HepG2 (cell line): ENCODE measurements around the gene PCBP2. TPM values are rescaled to one million over a fixed set of nuclear protein-coding genes. Genes with fewer than 3 reads are reported as not detected.

Experiments
- ATAC-seq: fragments of 200-7000 bp; cut with Tn5 transposase; 3 replicates; pipeline ENCODE4 v1.9.1; 2020; ENCODE audit warnings: mild to moderate bottlenecking, moderate library complexity
- BruUV-seq: library from RNA; stranded (reverse); fragments of 400-500 nt; replicated peaks from 2 replicates; lab custom pipeline; 2021; lab: Mats Ljungman, UMichigan
- CTCF ChIA-PET: fragments of 300-600 bp; formaldehyde crosslinking; extraction: SDS; loops from one replicate; lab custom pipeline; 2021; ENCODE audit warnings: low total read pairs, inconsistent platforms, low intra/inter-chr PET ratio; lab: Yijun Ruan, JAX
- POLR2A ChIA-PET: fragments of 350-600 bp; sonication (Branson Sonifier 250); formaldehyde crosslinking; loops from one replicate; lab custom pipeline; 2020; ENCODE audit warnings: antibody characterized with exemption, inconsistent platforms; lab: Yijun Ruan, JAX
- DNase-seq: peaks from one replicate; pipeline ENCODE4 v3.0.0-alpha.2; 2015; ENCODE audit warnings: low spot score
- FAIRE-seq: peaks from 3 replicates; lab custom pipeline; 2011; peaks lifted over from hg19 to GRCh38; lab: Jason Lieb, UNC
- H2AFZ ChIP-seq: one replicate; pipeline ENCODE4 v1.6.1; 2011; ENCODE audit warnings: low read length, inconsistent platforms
- H3K27ac ChIP-seq: fragments of 300-600 bp; 3 replicates; pipeline ENCODE4 v1.8.0; 2011; ENCODE audit warnings: mixed run types, mild to moderate bottlenecking, mixed read lengths, low read length, inconsistent platforms; ENCODE audit not compliant: insufficient read depth; ENCODE audit errors: extremely low read length
- H3K27me3 ChIP-seq, 2 experiments: fragments of 200-600 bp in 1 of 2; 2 replicates in 1 of 2; 3 replicates in 1 of 2; pipeline versions ENCODE4 v1.6.0 to v1.8.0; 2011; ENCODE audit warnings: low read length in 2 of 2, mild to moderate bottlenecking in 2 of 2, moderate library complexity in 2 of 2, inconsistent platforms in 1 of 2; ENCODE audit not compliant: insufficient read depth in 2 of 2, control insufficient read depth in 1 of 2
- H3K36me3 ChIP-seq, 2 experiments: fragments of 200-600 bp in 1 of 2; replicated peaks in 1 of 2; 2 replicates in 1 of 2; 3 replicates in 1 of 2; pipeline versions ENCODE4 v1.5.1 to v1.8.0; 2011; ENCODE audit warnings: low read length in 2 of 2, inconsistent platforms in 1 of 2; ENCODE audit not compliant: insufficient read depth in 2 of 2, control insufficient read depth in 1 of 2
- H3K4me1 ChIP-seq: 2 replicates; pipeline ENCODE4 v1.5.1; 2012; ENCODE audit warnings: low read length, inconsistent platforms; ENCODE audit not compliant: insufficient read depth
- H3K4me2 ChIP-seq: 2 replicates; pipeline ENCODE4 v1.6.0; 2011; ENCODE audit warnings: low read depth, low read length, inconsistent platforms
- H3K4me3 ChIP-seq, 3 experiments: fragments of 200-600 bp in 1 of 3; sonication (generic), shearing (Covaris generic) in 1 of 3; replicated peaks in 1 of 3; 2 replicates each; pipeline ENCODE4 v1.5.1; 2011 to 2016; ENCODE audit warnings: low read length in 3 of 3, inconsistent platforms in 2 of 3, low read depth in 2 of 3, mild to moderate bottlenecking in 2 of 3, control low read depth in 1 of 3, mixed read lengths in 1 of 3; ENCODE audit not compliant: insufficient read depth in 1 of 3
- H3K79me2 ChIP-seq: one replicate; pipeline ENCODE4 v1.6.1; 2011; ENCODE audit warnings: low read length, inconsistent platforms; ENCODE audit not compliant: insufficient read depth
- H3K9ac ChIP-seq: 2 replicates; pipeline ENCODE4 v1.6.0; 2011; ENCODE audit warnings: mild to moderate bottlenecking, low read depth, low read length, inconsistent platforms; ENCODE audit not compliant: insufficient read depth
- H3K9me3 ChIP-seq: 2 replicates; pipeline ENCODE4 v1.5.1; 2012; ENCODE audit warnings: mild to moderate bottlenecking, low read length
- H4K20me1 ChIP-seq: 2 replicates; pipeline ENCODE4 v1.6.0; 2011; ENCODE audit warnings: inconsistent platforms, mild to moderate bottlenecking, low read length, moderate library complexity; ENCODE audit not compliant: insufficient read depth
- AGO2 ChIP-seq: fragments of 200-400 bp; formaldehyde crosslinking; optimal IDR thresholded peaks from 2 replicates; pipeline ENCODE3; 2017; ENCODE audit warnings: mild to moderate bottlenecking, low read depth, low read length, moderate library complexity
- ARNT ChIP-seq: fragments of 450-650 bp; IDR thresholded peaks from 2 replicates; pipeline ENCODE4 v1.6.1; 2017
- FOXO4 ChIP-seq: sonication (generic); formaldehyde crosslinking; conservative IDR thresholded peaks from 2 replicates; pipeline ENCODE4 v1.8.1; 2023; ENCODE audit warnings: missing genetic modification reagents
- HINFP ChIP-seq: sonication (generic); formaldehyde crosslinking; IDR thresholded peaks from 2 replicates; pipeline ENCODE4 v1.4.0; 2020; ENCODE audit warnings: low read depth, mild to moderate bottlenecking, missing genetic modification reagents
- KLF6 ChIP-seq: IDR thresholded peaks from 2 replicates; pipeline ENCODE4 v1.8.0; 2016; ENCODE audit warnings: missing biosample characterization, missing genetic modification reagents
- MXI1 ChIP-seq: IDR thresholded peaks from 3 replicates; pipeline ENCODE4 v1.6.1; 2012; ENCODE audit warnings: low read depth, low read length, inconsistent platforms, borderline replicate concordance
- RBM22 ChIP-seq: fragments of 200-400 bp; formaldehyde crosslinking; optimal IDR thresholded peaks from 2 replicates; pipeline ENCODE3; 2017; ENCODE audit warnings: mild to moderate bottlenecking, low read length, moderate library complexity
- ZNF597 ChIP-seq: sonication (generic); formaldehyde crosslinking; IDR thresholded peaks from 2 replicates; pipeline ENCODE4 v1.5.0; 2020; ENCODE audit warnings: missing genetic modification reagents
- WGBS: methylation state at CpG from one replicate; pipeline ENCODE4 v1.1.6; 2017; ENCODE audit warnings: low lambda C conversion rate; 5-methylcytosine and 5-hydroxymethylcytosine counted together
- in situ Hi-C: cut with HindIII; loops from 2 replicates; pipeline ENCODE4 v1.10.0; 2017; ENCODE audit warnings: low pct_unique_long_range_greater_than_20kb; ENCODE audit not compliant: extremely low pct_ligation_motif_present
- intact Hi-C: fragments of 100-400 bp; cut with micrococcal nuclease; formaldehyde crosslinking; loops from one replicate; pipeline ENCODE4 v1.10.0; 2022; ENCODE audit not compliant: unreplicated experiment
- polyA plus RNA-seq, 8 experiments: library from polyadenylated mRNA; depleted of rRNA in 3 of 8; stranded (reverse) in 7 of 8; unstranded in 1 of 8; fragments of >200 nt; fragmentation: Illumina TruSeq in 4 of 8; extraction: Trizol in 4 of 8; gene quantifications; 2 replicates each; pipeline versions ENCODE4 v1.2.1 to v1.2.3, GENCODE V29; 2011 to 2016; ENCODE audit warnings: low read depth in 4 of 8, missing spikeins in 1 of 8, mixed read lengths in 1 of 8; ENCODE audit not compliant: insufficient read depth in 1 of 8
- total RNA-seq, 5 experiments: library from RNA; depleted of rRNA; stranded (reverse); fragments of >200 nt; fragmentation: Illumina TruSeq; extraction: Trizol; gene quantifications; 2 replicates each; pipeline ENCODE4 v1.2.3, GENCODE V29; 2016; ENCODE audit warnings: low read depth in 1 of 5

Gene PCBP2
- total and polyA plus RNA-seq, 2 of the 13 experiments (the other 11 are each of a cell fraction or from before 2014, with no cell fraction given), result 154 to 345 TPM

- Histone ChIP-seq H3K9ac (no peak overlapping the region), H3K9me3 (no peaks in the 10 kb centered on the region), H3K36me3 (peaks cover 40 to 98% of the 10 kb centered on the region in 2 experiments), H3K4me3 (no peak overlapping the region), H3K27ac (no peak overlapping the region), H3K79me2 (peaks cover 58% of the 10 kb centered on the region), H3K27me3 (no peaks in the 10 kb centered on the region), H3K4me1 (peaks cover 57% of the 10 kb centered on the region), H3K4me2 (no peak overlapping the region), H4K20me1 (peaks cover 73% of the 10 kb centered on the region), H2AFZ (no peak overlapping the region)
- DNase-seq (no peak), ATAC-seq (peak; percentile 23), FAIRE-seq (no peak)
- BruUV-seq, result no TSS peak
- in situ Hi-C loops, result no loop called here
- TF ChIP-seq ZNF597, result no peak
- TF ChIP-seq KLF6 (CRISPR knock-in tag), result no peak
- no peak for TF ChIP-seq ARNT
- peak; percentile 65 for TF ChIP-seq AGO2
- TF ChIP-seq RBM22, result peak; percentile 52
- TF ChIP-seq FOXO4 (CRISPR knock-in tag), result no peak
- TF ChIP-seq HINFP (CRISPR knock-in tag), result no peak
- no peak for TF ChIP-seq MXI1
- intact Hi-C loops, result no loop called here
- CTCF ChIA-PET, result no interaction called here
- WGBS, result 96% methylated on average over 11 of the region's 11 CpGs
- POLR2A ChIA-PET, result interaction anchor here (1.0 kb wide), 1 partner anchor 10 kb away, joined by 3 read pairs; no protein-coding TSS in a partner anchor
Observed at GRCh38 chr12:53464685-53465418, 12.9 kb downstream of the PCBP2 start.
